CD8-positive, alpha-beta memory T cell (primary cell): Measurements from ENCODE around the gene INSIG1. TPM values are rescaled to one million over a fixed set of nuclear protein-coding genes. Genes with fewer than 3 reads are reported as not detected.

Experiments used
- CTCF ChIA-PET: fragments of 350-600 bp; sonication (Branson Sonifier 250); formaldehyde crosslinking; loops from one replicate; lab custom pipeline; 2021; ENCODE audit warnings: antibody characterized with exemption; lab: Charles Lee
- POLR2A ChIA-PET: fragments of 350-600 bp; sonication (Branson Sonifier 250); formaldehyde crosslinking; loops from one replicate; lab custom pipeline; 2021; ENCODE audit warnings: antibody characterized with exemption; lab: Charles Lee
- DNase-seq, 5 donors: peaks; one replicate each; pipeline versions ENCODE4 v3.0.0 to v3.0.0-alpha.2; 2020 to 2022; ENCODE audit warnings: mixed read lengths in 1 of 5
- H3K27ac ChIP-seq: one replicate; pipeline ENCODE4 v1.7.0; 2013; ENCODE audit warnings: low read depth, mild to moderate bottlenecking, low read length, moderate library complexity
- H3K27me3 ChIP-seq: 2 replicates; pipeline ENCODE4 v1.7.0; 2013; ENCODE audit warnings: low read length, mild to moderate bottlenecking; ENCODE audit not compliant: insufficient read depth, poor library complexity, severe bottlenecking
- H3K36me3 ChIP-seq: 2 replicates; pipeline ENCODE4 v1.7.0; 2013; ENCODE audit warnings: mild to moderate bottlenecking, low read length, moderate library complexity; ENCODE audit not compliant: insufficient read depth
- H3K4me1 ChIP-seq: 2 replicates; pipeline ENCODE4 v1.7.0; 2013; ENCODE audit warnings: mild to moderate bottlenecking, low read length, moderate library complexity; ENCODE audit not compliant: insufficient read depth
- H3K4me3 ChIP-seq: 2 replicates; pipeline ENCODE4 v1.7.0; 2013; ENCODE audit warnings: mild to moderate bottlenecking, low read length
- H3K9me3 ChIP-seq: 2 replicates; pipeline ENCODE4 v1.7.0; 2013; ENCODE audit warnings: mild to moderate bottlenecking, low read length
- H3K27ac Mint-ChIP-seq, 8 donors: one replicate each; pipeline ENCODE4 v1.8.0; 2020 to 2021; ENCODE audit warnings: mixed read lengths in 8 of 8, mild to moderate bottlenecking in 6 of 8, inconsistent platforms in 3 of 8, moderate library complexity in 3 of 8
- H3K27me3 Mint-ChIP-seq, 2 donors: one replicate each; pipeline ENCODE4 v1.8.0; 2020 to 2021; ENCODE audit warnings: mixed read lengths in 2 of 2, mild to moderate bottlenecking in 1 of 2, moderate library complexity in 1 of 2
- H3K36me3 Mint-ChIP-seq, 3 donors: one replicate each; pipeline ENCODE4 v1.8.0; 2020 to 2021; ENCODE audit warnings: mixed read lengths in 3 of 3, inconsistent platforms in 1 of 3, mild to moderate bottlenecking in 1 of 3
- H3K4me1 Mint-ChIP-seq, 3 donors: one replicate each; pipeline ENCODE4 v1.8.0; 2020 to 2021; ENCODE audit warnings: mixed read lengths in 3 of 3, inconsistent platforms in 1 of 3, mild to moderate bottlenecking in 1 of 3
- H3K4me3 Mint-ChIP-seq, 7 donors: one replicate each; pipeline ENCODE4 v1.8.0; 2020 to 2021; ENCODE audit warnings: mixed read lengths in 7 of 7, mild to moderate bottlenecking in 6 of 7, moderate library complexity in 4 of 7, inconsistent platforms in 2 of 7
- H3K9me3 Mint-ChIP-seq, 5 donors: one replicate each; pipeline ENCODE4 v1.8.0; 2020 to 2022; ENCODE audit warnings: mixed read lengths in 5 of 5, mild to moderate bottlenecking in 3 of 5, moderate library complexity in 2 of 5, inconsistent platforms in 1 of 5
- polyA plus RNA-seq: library from polyadenylated mRNA; unstranded; fragments of 300-500 nt; fragmentation: Illumina TruSeq; gene quantifications from one replicate; pipeline ENCODE4 v1.2.3, GENCODE V29; 2021
- total RNA-seq, 2 experiments: library from RNA; stranded (reverse); gene quantifications; one replicate each; pipeline ENCODE4 v1.2.3, GENCODE V29; 2021

The INSIG1 gene
- total and polyA plus RNA-seq, 3 experiments from 2014 or later = 25.0 to 29.5 (median 27.3) TPM

GRCh38 chr7:155262031-155262430 lies 35.6 kb upstream of the INSIG1 start:
- H3K4me3 ChIP-seq = no peak overlapping the region
- Mint-ChIP-seq H3K4me3 (no peak overlapping the region), H3K36me3 (no peaks in the 10 kb centered on the region), H3K4me1 (no peaks in the 10 kb centered on the region), H3K9me3 (no peaks in the 10 kb centered on the region), H3K27ac (no peak overlapping the region), H3K27me3 (peaks cover 5 to 9% of the 10 kb centered on the region in 2 donors)
- DNase-seq = no peak
- no peaks in the 10 kb centered on the region for H3K4me1 ChIP-seq
- POLR2A ChIA-PET = no interaction called here
- CTCF ChIA-PET = interaction anchor here (2.7 kb wide), 1 partner anchor 83 kb away, joined by 11 read pairs; no protein-coding TSS in a partner anchor
- H3K9me3 ChIP-seq = no peaks in the 10 kb centered on the region
- H3K27ac ChIP-seq = no peak overlapping the region
- no peaks in the 10 kb centered on the region for H3K36me3 ChIP-seq
- H3K27me3 ChIP-seq = no peaks in the 10 kb centered on the region

GRCh38 chr7:155263051-155263450 lies 34.6 kb upstream of the INSIG1 start:
- Histone ChIP-seq H3K4me3 (no peak overlapping the region), H3K9me3 (no peaks in the 10 kb centered on the region), H3K4me1 (no peaks in the 10 kb centered on the region), H3K27me3 (no peaks in the 10 kb centered on the region), H3K36me3 (no peaks in the 10 kb centered on the region), H3K27ac (no peak overlapping the region)
- no peak overlapping the region for H3K27ac Mint-ChIP-seq
- no peak overlapping the region for H3K4me3 Mint-ChIP-seq
- ChIA-PET POLR2A (no interaction called here), CTCF (interaction anchor here (2.7 kb wide), 1 partner anchor 82 kb away, joined by 11 read pairs; no protein-coding TSS in a partner anchor)
- H3K4me1 Mint-ChIP-seq = no peaks in the 10 kb centered on the region
- DNase-seq = no peak
- H3K9me3 Mint-ChIP-seq = no peaks in the 10 kb centered on the region
- no peaks in the 10 kb centered on the region for H3K36me3 Mint-ChIP-seq
- H3K27me3 Mint-ChIP-seq = peaks cover 7 to 12% of the 10 kb centered on the region in 2 donors

GRCh38 chr7:155263581-155264143 lies 34.0 kb upstream of the INSIG1 start:
- no peak overlapping the region for H3K4me3 ChIP-seq
- H3K4me1 ChIP-seq = no peaks in the 10 kb centered on the region
- H3K4me3 Mint-ChIP-seq = no peak overlapping the region
- H3K27me3 ChIP-seq = no peaks in the 10 kb centered on the region
- no peaks in the 10 kb centered on the region for H3K9me3 Mint-ChIP-seq
- POLR2A ChIA-PET = no interaction called here
- no peaks in the 10 kb centered on the region for H3K36me3 ChIP-seq
- H3K9me3 ChIP-seq = no peaks in the 10 kb centered on the region
- H3K36me3 Mint-ChIP-seq = no peaks in the 10 kb centered on the region
- no peak overlapping the region for H3K27ac Mint-ChIP-seq
- no peak for DNase-seq
- H3K27me3 Mint-ChIP-seq = peaks cover 7 to 12% of the 10 kb centered on the region in 2 donors
- H3K4me1 Mint-ChIP-seq = peaks cover 0 to 2% (median 0%) of the 10 kb centered on the region in 3 donors
- H3K27ac ChIP-seq = no peak overlapping the region
- CTCF ChIA-PET = interaction anchor here (2.7 kb wide), 1 partner anchor 81 kb away, joined by 11 read pairs; no protein-coding TSS in a partner anchor

- H3K4me3 ChIP-seq = no peak overlapping the region
- POLR2A ChIA-PET = no interaction called here
- no peak overlapping the region for H3K27ac ChIP-seq
- Mint-ChIP-seq H3K4me1 (peaks cover 0 to 13% (median 5%) of the 10 kb centered on the region in 3 donors), H3K27ac (no peak overlapping the region), H3K36me3 (no peaks in the 10 kb centered on the region), H3K9me3 (no peaks in the 10 kb centered on the region), H3K27me3 (peaks cover 7 to 10% of the 10 kb centered on the region in 2 donors), H3K4me3 (no peak overlapping the region)
- DNase-seq = no peak
- H3K9me3 ChIP-seq = no peaks in the 10 kb centered on the region
- H3K4me1 ChIP-seq = no peaks in the 10 kb centered on the region
- no peaks in the 10 kb centered on the region for H3K27me3 ChIP-seq
- CTCF ChIA-PET = no interaction called here
- no peaks in the 10 kb centered on the region for H3K36me3 ChIP-seq
These were observed 32.5 kb upstream of the INSIG1 start for GRCh38 chr7:155265144-155265543.

- POLR2A ChIA-PET = no interaction called here
- Mint-ChIP-seq H3K27me3 (peaks cover 7 to 13% of the 10 kb centered on the region in 2 donors), H3K36me3 (no peaks in the 10 kb centered on the region), H3K4me3 (no peak overlapping the region), H3K27ac (no peak overlapping the region), H3K4me1 (peaks cover 0 to 21% (median 11%) of the 10 kb centered on the region in 3 donors), H3K9me3 (no peaks in the 10 kb centered on the region)
- CTCF ChIA-PET = interaction anchor here (0.8 kb wide), 1 partner anchor 79 kb away, joined by 3 read pairs; no protein-coding TSS in a partner anchor
- Histone ChIP-seq H3K27ac (no peak overlapping the region), H3K4me1 (no peaks in the 10 kb centered on the region), H3K36me3 (no peaks in the 10 kb centered on the region), H3K27me3 (no peaks in the 10 kb centered on the region), H3K9me3 (no peaks in the 10 kb centered on the region), H3K4me3 (no peak overlapping the region)
- no peak for DNase-seq
These were observed 31.7 kb upstream of the INSIG1 start for GRCh38 chr7:155265961-155266360.

GRCh38 chr7:155266440-155266839 lies 31.2 kb upstream of the INSIG1 start:
- Histone ChIP-seq H3K9me3 (no peaks in the 10 kb centered on the region), H3K27ac (no peak overlapping the region), H3K36me3 (no peaks in the 10 kb centered on the region), H3K4me1 (no peaks in the 10 kb centered on the region), H3K27me3 (no peaks in the 10 kb centered on the region), H3K4me3 (no peak overlapping the region)
- Mint-ChIP-seq H3K4me3 (no peak overlapping the region), H3K36me3 (no peaks in the 10 kb centered on the region), H3K27ac (no peak overlapping the region), H3K9me3 (no peaks in the 10 kb centered on the region), H3K27me3 (peaks cover 7 to 13% of the 10 kb centered on the region in 2 donors), H3K4me1 (peaks cover 0 to 23% (median 12%) of the 10 kb centered on the region in 3 donors)
- POLR2A ChIA-PET = no interaction called here
- DNase-seq = no peak
- CTCF ChIA-PET = interaction anchor here (0.8 to 1.4 kb wide), 2 partner anchors 12 to 78 kb away, joined by 3 read pairs; no protein-coding TSS in a partner anchor

GRCh38 chr7:155267023-155267422 lies 30.7 kb upstream of the INSIG1 start:
- no peak for DNase-seq
- Mint-ChIP-seq H3K4me3 (no peak overlapping the region), H3K27ac (no peak overlapping the region), H3K27me3 (peaks cover 10 to 13% of the 10 kb centered on the region in 2 donors), H3K9me3 (no peaks in the 10 kb centered on the region), H3K36me3 (no peaks in the 10 kb centered on the region), H3K4me1 (peaks cover 0 to 23% (median 12%) of the 10 kb centered on the region in 3 donors)
- Histone ChIP-seq H3K4me1 (no peaks in the 10 kb centered on the region), H3K4me3 (no peak overlapping the region), H3K27ac (no peak overlapping the region), H3K36me3 (no peaks in the 10 kb centered on the region), H3K27me3 (no peaks in the 10 kb centered on the region), H3K9me3 (no peaks in the 10 kb centered on the region)
- POLR2A ChIA-PET = no interaction called here
- CTCF ChIA-PET = interaction anchor here (1.4 kb wide), 1 partner anchor 11 kb away, joined by 3 read pairs; no protein-coding TSS in a partner anchor

GRCh38 chr7:155267436-155267835 lies 30.2 kb upstream of the INSIG1 start:
- Histone ChIP-seq H3K4me1 (no peaks in the 10 kb centered on the region), H3K36me3 (no peaks in the 10 kb centered on the region), H3K27me3 (no peaks in the 10 kb centered on the region), H3K27ac (no peak overlapping the region), H3K4me3 (no peak overlapping the region), H3K9me3 (no peaks in the 10 kb centered on the region)
- no peak overlapping the region for H3K4me3 Mint-ChIP-seq
- no peak for DNase-seq
- peaks cover 0 to 23% (median 12%) of the 10 kb centered on the region in 3 donors for H3K4me1 Mint-ChIP-seq
- H3K9me3 Mint-ChIP-seq = no peaks in the 10 kb centered on the region
- H3K36me3 Mint-ChIP-seq = no peaks in the 10 kb centered on the region
- peaks cover 7 to 12% of the 10 kb centered on the region in 2 donors for H3K27me3 Mint-ChIP-seq
- CTCF ChIA-PET = interaction anchor here (1.4 kb wide), 1 partner anchor 11 kb away, joined by 3 read pairs; no protein-coding TSS in a partner anchor
- no peak overlapping the region for H3K27ac Mint-ChIP-seq
- POLR2A ChIA-PET = no interaction called here
